Measurements from ENCODE around the gene ORC6. TPM values are rescaled to one million over a fixed set of nuclear protein-coding genes. Genes with fewer than 3 reads are reported as not detected.

ORC6 gene
- polyA plus RNA-seq, 1 donor (not counting 4 experiments of a cell fraction or from before 2014, with no cell fraction given): 21.9 TPM

GRCh38 chr16:46727184-46727583 is 37.7 kb downstream of the ORC6 start:
- DNase-seq (ENCODE audit: low read depth, low spot score) (no peak), FAIRE-seq (no peak)
- H2AFZ ChIP-seq (ENCODE audit: control insufficient read depth, low read length): no peak overlapping the region
- H3K36me3 ChIP-seq (ENCODE audit: control insufficient read depth in 2 of 2, extremely low read depth in 1 of 2, insufficient read depth in 2 of 2, low read length in 2 of 2): no peaks in the 10 kb centered on the region
- H3K9ac ChIP-seq (ENCODE audit: control insufficient read depth, extremely low read depth, insufficient read depth, low read length): no peak overlapping the region
- no peak for TF ChIP-seq CTCF (optimal IDR thresholded peaks at IDR 0.05 in 1 of 3, IDR thresholded peaks at IDR 0.05 in 1 of 3, conservative IDR thresholded peaks at IDR 0.05 in 1 of 3; ENCODE audit: extremely low read depth in 1 of 3, insufficient read depth in 2 of 3, low read length in 3 of 3)
- no peak for TF ChIP-seq EZH2 (IDR thresholded peaks at IDR 0.05; ENCODE audit: low read length)
- no peak overlapping the region for H3K4me2 ChIP-seq (ENCODE audit: control insufficient read depth, extremely low read depth, insufficient read depth, low read depth, low read length)
- H3K9me1 ChIP-seq (ENCODE audit: control insufficient read depth, extremely low read depth, insufficient read depth, low read length): no peaks in the 10 kb centered on the region
- no peaks in the 10 kb centered on the region for H3K4me1 ChIP-seq (ENCODE audit: control insufficient read depth, extremely low read depth, insufficient read depth, low read length)
- dilution Hi-C loops (cut with MboI; ENCODE audit: extremely low pct_ligation_motif_present, low sequenced_read_pairs): no loop called here
- no peak overlapping the region for H3K27ac ChIP-seq (ENCODE audit: control insufficient read depth, insufficient read depth, low read length)
- H3K4me3 ChIP-seq (ENCODE audit: control insufficient read depth in 2 of 3, extremely low read depth in 1 of 3, insufficient read depth in 2 of 3, low read depth in 1 of 3, low read length in 3 of 3): no peak overlapping the region
- no peaks in the 10 kb centered on the region for H3K27me3 ChIP-seq (ENCODE audit: control insufficient read depth, extremely low read depth, insufficient read depth, low read length)
- H3K9me3 ChIP-seq (ENCODE audit: control insufficient read depth, low read depth, low read length): no peaks in the 10 kb centered on the region
- H4K20me1 ChIP-seq (ENCODE audit: control insufficient read depth, extremely low read depth, insufficient read depth, low read length): no peaks in the 10 kb centered on the region
- no peaks in the 10 kb centered on the region for H3K79me2 ChIP-seq (ENCODE audit: control insufficient read depth, insufficient read depth, low read length)

GRCh38 chr16:46727630-46728029 is 38.2 kb downstream of the ORC6 start:
- Histone ChIP-seq H3K36me3 (ENCODE audit: control insufficient read depth in 2 of 2, extremely low read depth in 1 of 2, insufficient read depth in 2 of 2, low read length in 2 of 2) (no peaks in the 10 kb centered on the region), H3K4me3 (ENCODE audit: control insufficient read depth in 2 of 3, extremely low read depth in 1 of 3, insufficient read depth in 2 of 3, low read depth in 1 of 3, low read length in 3 of 3) (no peak overlapping the region), H3K9me3 (ENCODE audit: control insufficient read depth, low read depth, low read length) (no peaks in the 10 kb centered on the region), H3K27ac (ENCODE audit: control insufficient read depth, insufficient read depth, low read length) (no peak overlapping the region), H3K4me1 (ENCODE audit: control insufficient read depth, extremely low read depth, insufficient read depth, low read length) (no peaks in the 10 kb centered on the region), H3K9ac (ENCODE audit: control insufficient read depth, extremely low read depth, insufficient read depth, low read length) (no peak overlapping the region), H2AFZ (ENCODE audit: control insufficient read depth, low read length) (no peak overlapping the region), H3K9me1 (ENCODE audit: control insufficient read depth, extremely low read depth, insufficient read depth, low read length) (no peaks in the 10 kb centered on the region), H4K20me1 (ENCODE audit: control insufficient read depth, extremely low read depth, insufficient read depth, low read length) (no peaks in the 10 kb centered on the region), H3K27me3 (ENCODE audit: control insufficient read depth, extremely low read depth, insufficient read depth, low read length) (no peaks in the 10 kb centered on the region), H3K4me2 (ENCODE audit: control insufficient read depth, extremely low read depth, insufficient read depth, low read depth, low read length) (no peak overlapping the region), H3K79me2 (ENCODE audit: control insufficient read depth, insufficient read depth, low read length) (no peaks in the 10 kb centered on the region)
- dilution Hi-C loops (cut with MboI; ENCODE audit: extremely low pct_ligation_motif_present, low sequenced_read_pairs): no loop called here
- TF ChIP-seq EZH2 (IDR thresholded peaks at IDR 0.05; ENCODE audit: low read length) (no peak), CTCF (optimal IDR thresholded peaks at IDR 0.05 in 1 of 3, IDR thresholded peaks at IDR 0.05 in 1 of 3, conservative IDR thresholded peaks at IDR 0.05 in 1 of 3; ENCODE audit: extremely low read depth in 1 of 3, insufficient read depth in 2 of 3, low read length in 3 of 3) (no peak)
- DNase-seq (ENCODE audit: low read depth, low spot score): no peak
- FAIRE-seq: no peak
